ENCODE measurements around the gene CACNA1S.

The CACNA1S gene

GRCh38 chr1:201096041-201096461, 16.2 kb downstream of the CACNA1S start:
- Histone ChIP-seq H3K27me3 (no peaks in the 10 kb centered on the region), H3K9me3 (no peaks in the 10 kb centered on the region), H3K36me3 (no peaks in the 10 kb centered on the region), H3K4me3 (ENCODE audit: low read depth, low read length) (no peak overlapping the region), H3K4me1 (no peaks in the 10 kb centered on the region)
- no peak for DNase-seq
- no peak for TF ChIP-seq CTCF (IDR thresholded peaks at IDR 0.05; ENCODE audit: low read depth, low read length)

- no peaks in the 10 kb centered on the region for H3K36me3 ChIP-seq
- no peak for DNase-seq
- H3K27me3 ChIP-seq: no peaks in the 10 kb centered on the region
- H3K9me3 ChIP-seq: no peaks in the 10 kb centered on the region
- no peak overlapping the region for H3K4me3 ChIP-seq (ENCODE audit: low read depth, low read length)
- no peak for TF ChIP-seq CTCF (IDR thresholded peaks at IDR 0.05; ENCODE audit: low read depth, low read length)
- no peaks in the 10 kb centered on the region for H3K4me1 ChIP-seq
These were observed 16.6 kb downstream of the CACNA1S start for GRCh38 chr1:201095581-201095980.

- TF ChIP-seq CTCF (IDR thresholded peaks at IDR 0.05; ENCODE audit: low read depth, low read length): no peak
- H3K36me3 ChIP-seq: no peaks in the 10 kb centered on the region
- H3K4me1 ChIP-seq: no peaks in the 10 kb centered on the region
- no peak overlapping the region for H3K4me3 ChIP-seq (ENCODE audit: low read depth, low read length)
- H3K27me3 ChIP-seq: no peaks in the 10 kb centered on the region
- no peak for DNase-seq
- no peaks in the 10 kb centered on the region for H3K9me3 ChIP-seq
These were observed 17.4 kb downstream of the CACNA1S start for GRCh38 chr1:201094832-201095231.

GRCh38 chr1:201093962-201094361, 18.3 kb downstream of the CACNA1S start:
- Histone ChIP-seq H3K4me3 (ENCODE audit: low read depth, low read length) (no peak overlapping the region), H3K27me3 (no peaks in the 10 kb centered on the region), H3K36me3 (no peaks in the 10 kb centered on the region)

GRCh38 chr1:201093561-201093960, 18.7 kb downstream of the CACNA1S start:
- Histone ChIP-seq H3K36me3 (no peaks in the 10 kb centered on the region), H3K4me1 (no peaks in the 10 kb centered on the region), H3K9me3 (no peaks in the 10 kb centered on the region), H3K4me3 (ENCODE audit: low read depth, low read length) (no peak overlapping the region), H3K27me3 (no peaks in the 10 kb centered on the region)
- no peak for TF ChIP-seq CTCF (IDR thresholded peaks at IDR 0.05; ENCODE audit: low read depth, low read length)
- no peak for DNase-seq

More at GRCh38 chr1:201093962-201094361, 18.3 kb downstream of the CACNA1S start:
- no peak for DNase-seq
- no peaks in the 10 kb centered on the region for H3K4me1 ChIP-seq
- TF ChIP-seq CTCF (IDR thresholded peaks at IDR 0.05; ENCODE audit: low read depth, low read length): no peak
- no peaks in the 10 kb centered on the region for H3K9me3 ChIP-seq

- H3K4me3 ChIP-seq (ENCODE audit: low read depth, low read length): no peak overlapping the region
- DNase-seq: no peak
- no peaks in the 10 kb centered on the region for H3K4me1 ChIP-seq
- H3K36me3 ChIP-seq: no peaks in the 10 kb centered on the region
- no peaks in the 10 kb centered on the region for H3K27me3 ChIP-seq
- no peaks in the 10 kb centered on the region for H3K9me3 ChIP-seq
- no peak for TF ChIP-seq CTCF (IDR thresholded peaks at IDR 0.05; ENCODE audit: low read depth, low read length)
These were observed 19.5 kb downstream of the CACNA1S start for GRCh38 chr1:201092738-201093137.

Data from BE2C (cell line).